Bone marrow (tissue), 2 donors: ENCODE results near the gene DLG2.

Experiments
- DNase-seq, 2 donors: peaks; one replicate each; lab custom pipeline; 2025; lab: John Stamatoyannopoulos, UW

Gene DLG2

DNA sequence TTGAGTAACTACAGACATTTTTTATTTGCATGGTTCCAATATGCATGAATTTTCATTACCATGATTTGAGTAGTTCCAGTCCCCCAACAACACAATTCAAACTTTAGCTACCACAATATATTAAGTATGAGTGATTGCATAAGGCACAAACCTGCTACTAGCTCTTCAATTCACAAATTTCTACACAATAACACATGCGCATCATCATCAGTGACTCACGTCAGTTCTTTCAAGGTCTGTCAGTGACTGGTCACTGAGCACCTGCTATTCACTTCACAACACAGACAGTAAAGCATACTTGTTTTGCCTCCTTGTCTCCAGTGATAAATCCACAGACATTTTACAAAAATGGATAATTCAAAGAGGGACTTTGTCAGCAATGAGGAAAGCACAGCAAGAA is 1905.9 kb downstream of the DLG2 start:
- DNase-seq = no peak

- DNase-seq = no peak
Observed at GRCh38 chr11:83720675-83721074, 1906.5 kb downstream of the DLG2 start.

GRCh38 chr11:83717537-83717936 is 1909.6 kb downstream of the DLG2 start:
- no peak for DNase-seq

- no peak for DNase-seq
Observed at GRCh38 chr11:83715927-83716535, 1911.1 kb downstream of the DLG2 start.

- DNase-seq = no peak
Observed at GRCh38 chr11:83713708-83714107, 1913.4 kb downstream of the DLG2 start.

DNA sequence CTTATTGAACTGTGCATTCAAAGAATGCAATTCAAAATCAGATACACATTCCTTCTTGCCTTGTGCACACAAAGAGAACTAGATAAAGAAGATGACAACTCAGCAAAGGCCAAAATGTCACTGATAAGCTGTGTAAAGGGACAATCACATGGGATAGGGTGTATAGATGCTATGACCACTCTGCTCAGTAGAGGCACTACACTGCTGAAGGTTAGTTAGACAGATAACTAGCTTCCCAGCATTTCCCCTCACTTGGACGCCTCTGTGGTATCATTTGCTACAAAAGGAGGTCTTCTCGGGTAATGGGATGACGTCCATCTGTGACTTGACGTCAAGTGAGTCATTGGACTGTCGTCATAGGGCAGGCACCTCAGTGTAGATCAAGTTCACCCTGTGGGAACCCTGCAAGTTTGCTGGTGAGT is 1916.0 kb downstream of the DLG2 start:
- DNase-seq = no peak

DNA sequence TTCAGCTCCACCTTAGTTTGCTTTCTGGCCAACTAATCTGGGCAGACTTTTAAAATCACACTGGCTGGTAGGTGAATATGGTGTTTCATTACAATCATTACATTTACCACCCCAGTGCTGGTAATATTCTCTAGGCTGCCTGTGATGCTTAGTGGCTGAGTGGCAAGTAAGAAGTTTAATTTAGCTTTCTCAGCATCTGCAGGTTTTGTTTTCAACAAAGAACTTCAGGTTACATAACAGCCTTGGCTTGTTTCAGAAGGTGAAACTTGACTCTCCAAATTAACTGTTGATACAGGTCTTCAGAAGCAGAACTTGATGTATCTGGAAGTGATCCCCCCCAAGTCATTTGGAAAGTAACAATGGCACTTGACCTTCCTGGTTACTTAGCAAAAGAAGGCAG is 1917.7 kb downstream of the DLG2 start:
- DNase-seq = no peak

GRCh38 chr11:83706566-83706965 is 1920.6 kb downstream of the DLG2 start:
- DNase-seq = no peak

GRCh38 chr11:83702796-83703195 is 1924.3 kb downstream of the DLG2 start:
- DNase-seq = no peak

GRCh38 chr11:83697518-83697917 is 1929.6 kb downstream of the DLG2 start:
- DNase-seq = no peak

DNA sequence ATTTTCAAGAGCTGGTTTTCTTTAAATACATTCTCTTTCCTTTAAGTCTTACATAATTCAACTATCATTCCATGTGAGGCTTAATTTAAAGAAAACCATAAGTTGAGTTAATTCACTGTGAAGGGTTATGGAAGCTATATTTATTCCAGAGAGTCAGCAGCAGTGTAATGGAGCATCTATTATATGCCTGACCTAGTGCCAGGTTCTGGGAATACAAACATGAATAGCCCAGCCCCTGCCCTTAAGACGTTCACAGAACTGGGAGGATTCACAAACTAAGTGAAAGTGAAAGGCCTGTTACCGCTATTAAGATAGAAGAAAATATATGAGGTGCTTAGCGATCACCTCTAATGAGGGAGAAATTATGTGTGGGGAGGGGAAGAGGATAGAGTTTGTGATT is 1932.1 kb downstream of the DLG2 start:
- no peak for DNase-seq

DNA sequence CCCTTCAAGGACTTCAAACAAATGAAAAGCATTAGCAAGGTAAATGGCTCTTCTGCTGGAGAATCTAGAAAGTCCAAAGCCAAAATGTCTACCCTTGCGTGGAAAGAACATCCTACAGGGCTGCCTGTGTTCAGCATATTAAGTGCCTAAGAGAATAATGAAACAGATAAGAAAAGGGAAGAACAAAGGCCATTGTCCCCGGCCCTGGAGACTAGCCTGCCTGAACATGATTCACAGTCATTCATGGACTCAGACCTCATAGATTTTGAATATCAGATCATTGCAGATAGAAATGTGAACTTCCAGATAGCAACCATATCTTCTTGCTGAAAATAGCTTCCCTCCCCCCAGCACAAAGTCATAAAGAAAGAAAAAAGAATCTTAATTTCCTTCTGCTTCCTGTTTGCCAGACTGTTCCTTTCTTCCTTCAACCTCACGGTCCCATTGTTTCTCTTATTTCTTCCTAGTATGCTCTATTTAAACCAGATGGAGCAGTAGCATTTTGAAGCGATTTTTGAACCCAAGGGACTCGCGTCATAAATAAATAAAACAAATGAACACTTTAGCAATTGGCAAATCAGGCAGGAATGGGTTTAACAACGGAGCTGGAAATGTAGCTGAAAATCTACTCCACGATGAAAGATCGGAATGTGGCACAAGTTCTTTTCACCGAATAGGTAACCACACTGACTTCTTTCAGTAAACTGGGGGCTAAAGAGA is 1932.8 kb downstream of the DLG2 start:
- no peak for DNase-seq

DNA sequence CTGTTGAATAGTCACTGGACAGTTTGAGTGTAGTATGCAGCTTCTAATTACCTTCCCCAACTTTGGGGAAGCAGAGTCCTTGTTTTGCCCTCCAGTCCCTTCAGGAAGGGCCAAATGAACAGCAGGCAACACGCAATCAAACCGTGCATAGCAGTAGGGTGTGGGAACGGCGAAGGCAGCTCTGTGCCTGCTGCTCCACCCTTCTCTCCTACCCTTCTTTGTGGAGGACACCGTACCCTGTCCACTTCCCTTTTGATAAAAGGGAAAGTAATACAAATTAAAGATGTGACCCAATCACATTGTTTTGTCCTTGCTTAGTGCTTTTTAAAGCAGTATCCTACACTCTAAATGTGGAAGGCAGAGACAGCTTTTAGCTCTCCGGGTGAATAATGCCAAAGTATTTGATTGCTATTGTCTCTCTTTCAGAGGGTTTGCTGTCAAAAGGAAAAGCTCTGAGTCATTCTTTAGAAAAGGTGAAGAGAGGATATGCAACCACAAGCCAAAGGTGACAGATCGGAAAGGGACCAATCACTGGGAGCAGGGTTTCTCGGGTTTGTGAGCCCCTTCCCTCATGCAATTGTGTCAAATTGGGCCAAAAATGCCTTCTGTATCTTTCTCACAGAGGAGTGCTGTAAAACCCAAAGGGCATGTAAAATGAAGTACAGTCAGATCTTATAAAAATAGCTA is 1933.7 kb downstream of the DLG2 start:
- DNase-seq = no peak

DNA sequence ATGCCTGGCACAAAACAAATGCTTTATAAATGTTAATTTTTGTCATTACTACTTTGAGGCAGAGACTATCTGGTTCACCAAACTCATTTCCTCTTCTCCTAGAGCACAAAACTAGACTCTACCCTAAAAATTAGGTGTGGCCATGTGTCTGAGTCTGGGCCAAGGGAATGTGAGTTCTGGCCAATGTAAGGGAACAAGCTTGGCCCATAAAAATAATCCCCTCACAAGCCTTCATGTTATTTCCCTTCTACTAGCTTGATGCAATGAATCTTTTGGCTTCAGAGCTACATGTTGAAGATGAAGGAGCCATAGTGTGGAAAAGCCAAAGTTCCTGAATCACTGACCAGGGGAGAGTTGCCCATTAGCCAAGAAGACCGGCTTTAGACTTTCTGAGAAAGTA is 1934.5 kb downstream of the DLG2 start:
- no peak for DNase-seq

DNA sequence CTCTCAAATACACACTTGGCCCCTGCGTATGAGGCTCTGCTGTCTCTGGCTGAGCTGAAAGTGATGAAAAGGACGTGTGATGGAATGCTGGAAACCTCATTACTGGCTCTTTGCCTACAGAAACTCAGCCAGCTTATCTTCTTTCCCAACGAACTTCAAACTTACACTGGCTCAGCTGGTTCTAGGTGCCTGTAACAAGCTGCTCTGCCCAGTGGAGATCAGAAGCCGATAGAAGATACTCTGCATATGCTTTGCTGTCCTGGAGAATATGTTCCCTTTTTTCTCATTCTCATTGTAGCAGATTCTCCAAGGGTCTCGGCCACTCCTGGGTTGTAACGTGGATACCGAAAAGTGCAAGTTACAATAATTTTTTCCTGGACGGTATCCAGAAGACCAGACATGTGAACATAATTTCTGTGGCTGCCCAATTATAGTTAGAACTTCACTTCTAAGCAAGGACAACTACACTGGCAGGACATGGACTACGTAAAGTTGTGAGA is 1935.6 kb downstream of the DLG2 start:
- DNase-seq = no peak

DNA sequence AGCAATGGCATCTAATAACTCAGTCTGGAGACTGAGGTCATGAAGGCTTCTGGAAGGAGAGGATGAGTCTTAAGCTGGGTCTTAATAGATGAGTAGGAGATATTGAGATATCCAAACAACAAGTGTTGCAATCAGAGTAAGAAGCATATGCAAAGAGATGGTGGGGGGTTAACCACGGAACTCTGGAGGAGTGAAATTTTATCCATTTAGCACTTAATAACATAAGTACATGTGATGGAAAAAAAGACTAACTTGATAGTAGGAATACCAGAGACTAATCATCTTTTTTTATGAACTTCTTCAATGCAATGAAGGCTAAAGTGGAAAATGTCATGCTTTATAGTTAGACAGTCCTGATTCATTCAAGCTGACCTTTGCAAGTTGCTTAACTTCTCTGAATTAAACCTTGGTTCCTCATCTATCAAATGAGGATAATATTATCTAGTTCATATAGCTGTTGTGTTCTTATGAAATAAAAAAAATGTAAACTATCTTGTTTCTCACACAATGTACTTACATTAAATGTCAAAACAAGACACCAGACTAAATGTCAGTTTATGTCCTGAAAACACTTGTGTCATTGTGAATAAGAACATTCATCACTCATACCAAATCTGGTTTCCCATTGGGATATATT is 1937.9 kb downstream of the DLG2 start:
- DNase-seq = no peak

- no peak for DNase-seq
Observed at GRCh38 chr11:83687787-83688186, 1939.4 kb downstream of the DLG2 start.

DNA sequence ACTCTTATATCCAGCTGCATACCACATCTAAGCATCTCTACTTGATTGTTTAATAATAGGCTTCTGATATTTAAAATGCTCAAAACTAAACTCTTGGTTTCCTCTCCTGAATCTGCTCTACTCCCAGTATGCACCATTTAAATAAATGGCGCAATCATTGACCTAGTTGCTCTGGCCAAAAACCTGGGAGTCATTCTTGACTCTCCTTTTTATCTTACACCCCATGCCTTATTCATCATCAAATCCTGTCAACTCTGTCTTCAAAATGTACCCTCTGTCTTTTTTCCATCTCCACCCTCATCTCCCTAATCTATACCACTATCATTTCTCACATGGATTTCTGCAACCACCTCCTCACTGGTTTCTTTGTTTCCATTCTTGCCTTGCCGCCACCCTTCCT is 1941.4 kb downstream of the DLG2 start:
- DNase-seq = no peak

DNA sequence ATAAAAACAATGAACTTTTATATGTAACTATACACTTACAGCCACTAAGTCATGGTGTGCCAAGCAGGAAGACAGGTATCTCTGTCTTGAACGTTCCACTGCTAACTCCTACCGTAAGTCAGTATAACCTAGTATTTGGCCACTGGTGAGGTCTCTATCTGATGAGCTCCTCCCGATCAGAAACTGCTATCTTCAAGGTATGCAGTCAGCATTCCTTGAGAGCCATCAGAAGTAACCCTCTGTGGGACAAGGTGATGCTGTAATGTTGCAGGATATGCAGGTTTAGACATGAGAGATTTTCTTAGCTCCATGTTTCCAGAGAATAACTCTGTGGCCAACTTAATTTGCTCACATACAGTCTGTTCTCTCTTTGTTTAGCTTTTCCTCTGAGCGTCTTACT is 1943.1 kb downstream of the DLG2 start:
- no peak for DNase-seq

DNA sequence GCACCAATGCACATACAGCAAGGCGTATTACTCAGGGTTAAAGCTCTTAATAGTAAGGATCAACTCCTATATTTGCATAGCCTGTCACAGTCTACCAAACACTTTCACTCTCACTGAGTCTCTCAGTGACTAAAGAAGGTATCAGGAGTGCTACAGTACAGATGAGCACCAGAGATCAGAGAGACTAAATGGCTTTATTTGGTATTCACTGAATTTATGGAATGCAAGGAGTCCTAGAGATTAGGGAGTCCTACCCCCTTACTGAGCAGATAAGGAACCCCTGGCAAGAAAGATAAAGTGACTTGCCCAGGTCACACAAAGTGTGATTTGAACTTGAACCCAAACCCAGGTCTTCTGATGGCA is 1944.6 kb downstream of the DLG2 start:
- DNase-seq = no peak

DNA sequence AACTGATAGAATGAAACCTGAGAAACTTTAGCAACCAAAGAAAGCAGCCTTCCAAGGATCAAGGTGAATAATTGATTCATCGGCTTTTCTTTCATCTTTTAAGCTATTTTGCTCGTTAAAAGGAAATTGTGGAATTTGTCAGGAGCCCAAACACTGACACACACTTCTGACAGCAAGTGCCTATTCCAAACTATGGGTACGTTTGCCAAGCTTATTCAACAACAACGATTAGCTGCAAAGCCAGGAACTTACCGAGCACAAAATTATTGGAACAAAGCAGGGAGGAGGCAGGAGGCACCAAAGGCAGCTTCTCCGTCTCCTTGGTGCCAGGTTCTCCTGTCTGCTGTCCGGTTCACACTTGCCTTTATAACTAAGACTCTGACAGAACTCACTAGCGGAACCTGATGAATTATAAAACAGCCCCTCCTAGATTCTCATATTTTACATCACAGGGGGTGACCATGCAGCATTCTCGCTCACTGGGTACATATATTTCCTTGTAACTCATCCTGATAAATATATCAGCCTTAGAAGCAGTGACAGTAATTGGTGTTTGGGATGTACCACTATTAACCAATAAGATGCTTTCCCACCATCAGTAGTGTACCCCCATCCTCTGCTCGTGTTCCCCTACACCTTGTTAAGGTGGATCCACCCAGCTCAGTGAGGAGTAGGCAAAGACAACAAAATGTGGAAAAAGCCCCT is 1945.1 kb downstream of the DLG2 start:
- no peak for DNase-seq
